Motor neuron (in vitro differentiated cells): ENCODE measurements around the gene NFATC1. TPM values are rescaled to one million over a fixed set of nuclear protein-coding genes. Genes with fewer than 3 reads are reported as not detected.
A peak's percentile ranks its signal among the peaks of the same experiment; 100 is the strongest.

Source experiments
- ATAC-seq, 8 experiments: fragments of 200-7000 bp; cut with Tn5 transposase; replicated peaks in 6 of 8; 2 replicates each; pipeline ENCODE4 v1.8.0; 2021; ENCODE audit warnings: mild to moderate bottlenecking in 8 of 8, moderate library complexity in 8 of 8
- H3K27ac ChIP-seq, 2 donors: fragments of 250-450 bp; sonication (Bioruptor Pico); 2 replicates each; pipeline ENCODE4 v1.9.0; 2021; ENCODE audit warnings: antibody characterized with exemption in 2 of 2, mild to moderate bottlenecking in 2 of 2, moderate library complexity in 1 of 2
- H3K4me1 ChIP-seq, 2 donors: fragments of 250-450 bp; sonication (Bioruptor Pico); replicated peaks in 1 of 2; 2 replicates each; pipeline ENCODE4 v1.6.1; 2021; ENCODE audit warnings: antibody characterized with exemption in 2 of 2, mild to moderate bottlenecking in 2 of 2, moderate library complexity in 1 of 2
- H3K4me3 ChIP-seq, 5 donors: fragments of 250-450 bp; sonication (Bioruptor Pico); 2 replicates each; pipeline ENCODE4 v1.9.0; 2021; ENCODE audit warnings: antibody characterized with exemption in 5 of 5, mild to moderate bottlenecking in 5 of 5, moderate library complexity in 4 of 5
- WGBS, 10 experiments: fragments of 450-650 bp; shearing (Covaris generic); methylation state at CpG; one replicate each; pipeline ENCODE4 v1.0.0; 2022; 5-methylcytosine and 5-hydroxymethylcytosine counted together
- in situ Hi-C, 9 experiments: fragments of 400-800 bp; cut with MboI; loops; one replicate each; pipeline ENCODE4 v1.15.0; 2021; ENCODE audit warnings: low sequenced_read_pairs in 9 of 9, low pct_unique_long_range_greater_than_20kb in 2 of 9; ENCODE audit not compliant: unreplicated experiment in 9 of 9
- total RNA-seq, 8 experiments: library from RNA; unstranded; fragments of 300-600 nt; gene quantifications; 2 replicates each; pipeline versions ENCODE4 v1.2.3 to v1.2.4, GENCODE V29; 2022

NFATC1 gene
- total RNA-seq, 8 experiments from 2014 or later: 0.23 to 21.6 (median 2.3) TPM

- H3K4me3 ChIP-seq: no peak overlapping the region
- WGBS, 10 experiments: 0 to 100% (median 70%) methylated on average over 1 to 13 of the region's 48 CpGs; no CpG with 5 or more reads in 1 of the 10 experiments
- no peak overlapping the region for H3K27ac ChIP-seq
- peak; percentile 77 to 93 (median 90) for ATAC-seq
- H3K4me1 ChIP-seq: peaks cover 0 to 3% of the 10 kb centered on the region in 2 donors
- in situ Hi-C loops: loop anchor here in 7 of 9 experiments (10.0 to 25.0 kb wide), 4 partner anchors 159 to 284 kb away; no protein-coding TSS in a partner anchor
Measured at GRCh38 chr18:79378536-79379250, 17.0 kb upstream of the NFATC1 start.

GRCh38 chr18:79379251-79379905 is 16.4 kb upstream of the NFATC1 start:
- Histone ChIP-seq H3K4me3 (no peak overlapping the region), H3K4me1 (peaks cover 0 to 3% of the 10 kb centered on the region in 2 donors), H3K27ac (no peak overlapping the region)
- WGBS, 10 experiments: 49 to 100% (median 65%) methylated on average over 1 to 16 of the region's 22 CpGs; no CpG with 5 or more reads in 1 of the 10 experiments
- in situ Hi-C loops: loop anchor here in 7 of 9 experiments (10.0 to 25.0 kb wide), 4 partner anchors 158 to 283 kb away; no protein-coding TSS in a partner anchor
- ATAC-seq: no peak

GRCh38 chr18:79379931-79380815 is 15.6 kb upstream of the NFATC1 start:
- Histone ChIP-seq H3K4me3 (no peak overlapping the region), H3K27ac (no peak overlapping the region), H3K4me1 (peaks cover 0 to 3% of the 10 kb centered on the region in 2 donors)
- ATAC-seq: peak in 2 of 8 experiments; percentile 2
- WGBS, 10 experiments: 70 to 100% (median 91%) methylated on average over 1 to 12 of the region's 40 CpGs; no CpG with 5 or more reads in 3 of the 10 experiments
- in situ Hi-C loops: loop anchor here in 8 of 9 experiments (10.0 to 25.0 kb wide), 4 partner anchors 157 to 282 kb away; no protein-coding TSS in a partner anchor

GRCh38 chr18:79380816-79381806 is 14.6 kb upstream of the NFATC1 start:
- Histone ChIP-seq H3K27ac (no peak overlapping the region), H3K4me1 (peaks cover 0 to 7% of the 10 kb centered on the region in 2 donors), H3K4me3 (no peak overlapping the region)
- in situ Hi-C loops: loop anchor here in 7 of 9 experiments (10.0 to 25.0 kb wide), 4 partner anchors 156 to 281 kb away; no protein-coding TSS in a partner anchor
- 20 to 100% (median 73%) methylated on average over 1 to 19 of the region's 30 CpGs; no CpG with 5 or more reads in 4 of the 10 experiments for WGBS, 10 experiments
- ATAC-seq: peak; percentile 45 to 69 (median 55)

GRCh38 chr18:79381811-79382311 is 13.9 kb upstream of the NFATC1 start:
- WGBS, 10 experiments: 20 to 100% (median 85%) methylated on average over 2 to 4 of the region's 16 CpGs; no CpG with 5 or more reads in 3 of the 10 experiments
- in situ Hi-C loops: loop anchor here in 7 of 9 experiments (10.0 to 25.0 kb wide), 4 partner anchors 155 to 280 kb away; no protein-coding TSS in a partner anchor
- Histone ChIP-seq H3K4me1 (peaks cover 0 to 7% of the 10 kb centered on the region in 2 donors), H3K4me3 (no peak overlapping the region), H3K27ac (no peak overlapping the region)
- ATAC-seq: no peak

GRCh38 chr18:79382681-79383387 is 12.9 kb upstream of the NFATC1 start:
- Histone ChIP-seq H3K4me1 (peaks cover 0 to 7% of the 10 kb centered on the region in 2 donors), H3K27ac (no peak overlapping the region), H3K4me3 (no peak overlapping the region)
- ATAC-seq: no peak
- WGBS, 10 experiments: 60 to 100% methylated on average over 1 of the region's 27 CpGs; no CpG with 5 or more reads in 8 of the 10 experiments
- in situ Hi-C loops: loop anchor here in 7 of 9 experiments (10.0 to 25.0 kb wide), 4 partner anchors 154 to 279 kb away; no protein-coding TSS in a partner anchor

- 60 to 100% (median 100%) methylated on average over 1 of the region's 20 CpGs; no CpG with 5 or more reads in 7 of the 10 experiments for WGBS, 10 experiments
- no peak for ATAC-seq
- in situ Hi-C loops: loop anchor here in 7 of 9 experiments (10.0 to 25.0 kb wide), 4 partner anchors 154 to 279 kb away; no protein-coding TSS in a partner anchor
Measured at GRCh38 chr18:79383388-79384056, 12.2 kb upstream of the NFATC1 start.

GRCh38 chr18:79384151-79384807 is 11.5 kb upstream of the NFATC1 start:
- ATAC-seq: peak in 1 of 8 experiments; percentile 8
- in situ Hi-C loops: loop anchor here in 7 of 9 experiments (10.0 to 25.0 kb wide), 4 partner anchors 153 to 278 kb away; no protein-coding TSS in a partner anchor
- Histone ChIP-seq H3K4me3 (no peak overlapping the region), H3K4me1 (peaks cover 0 to 5% of the 10 kb centered on the region in 2 donors), H3K27ac (no peak overlapping the region)
- 40 to 83% (median 69%) methylated on average over 1 to 6 of the region's 17 CpGs; no CpG with 5 or more reads in 6 of the 10 experiments for WGBS, 10 experiments

More at GRCh38 chr18:79383388-79384056, 12.2 kb upstream of the NFATC1 start:
- Histone ChIP-seq H3K4me3 (no peak overlapping the region), H3K4me1 (peaks cover 0 to 7% of the 10 kb centered on the region in 2 donors), H3K27ac (no peak overlapping the region)

GRCh38 chr18:79384834-79385233 is 10.9 kb upstream of the NFATC1 start:
- no peak overlapping the region for H3K4me3 ChIP-seq
- peaks cover 0 to 5% of the 10 kb centered on the region in 2 donors for H3K4me1 ChIP-seq
- no peak overlapping the region for H3K27ac ChIP-seq
- ATAC-seq: no peak
- in situ Hi-C loops: loop anchor here in 7 of 9 experiments (10.0 to 25.0 kb wide), 4 partner anchors 152 to 277 kb away; no protein-coding TSS in a partner anchor
- 40 to 100% (median 92%) methylated on average over 1 to 9 of the region's 16 CpGs; no CpG with 5 or more reads in 5 of the 10 experiments for WGBS, 10 experiments

GRCh38 chr18:79385326-79385707 is 10.4 kb upstream of the NFATC1 start:
- no peak for ATAC-seq
- H3K27ac ChIP-seq: no peak overlapping the region
- WGBS, 10 experiments: 48 to 100% (median 93%) methylated on average over 2 to 12 of the region's 17 CpGs; no CpG with 5 or more reads in 3 of the 10 experiments
- in situ Hi-C loops: loop anchor here in 7 of 9 experiments (10.0 to 25.0 kb wide), 4 partner anchors 152 to 277 kb away; no protein-coding TSS in a partner anchor
- peaks cover 0 to 5% of the 10 kb centered on the region in 2 donors for H3K4me1 ChIP-seq
- H3K4me3 ChIP-seq: no peak overlapping the region
